CD4-positive, alpha-beta T cell treated with Interleukin-6 at 100 ng/mL for 8 hours (primary cell): Measurements from ENCODE around the gene CACNA1B.

Experiments used
- DNase-seq: peaks from one replicate; pipeline ENCODE4 v3.0.0-alpha.2; 2020; ENCODE audit warnings: mixed read lengths, low spot score

Gene CACNA1B

DNA sequence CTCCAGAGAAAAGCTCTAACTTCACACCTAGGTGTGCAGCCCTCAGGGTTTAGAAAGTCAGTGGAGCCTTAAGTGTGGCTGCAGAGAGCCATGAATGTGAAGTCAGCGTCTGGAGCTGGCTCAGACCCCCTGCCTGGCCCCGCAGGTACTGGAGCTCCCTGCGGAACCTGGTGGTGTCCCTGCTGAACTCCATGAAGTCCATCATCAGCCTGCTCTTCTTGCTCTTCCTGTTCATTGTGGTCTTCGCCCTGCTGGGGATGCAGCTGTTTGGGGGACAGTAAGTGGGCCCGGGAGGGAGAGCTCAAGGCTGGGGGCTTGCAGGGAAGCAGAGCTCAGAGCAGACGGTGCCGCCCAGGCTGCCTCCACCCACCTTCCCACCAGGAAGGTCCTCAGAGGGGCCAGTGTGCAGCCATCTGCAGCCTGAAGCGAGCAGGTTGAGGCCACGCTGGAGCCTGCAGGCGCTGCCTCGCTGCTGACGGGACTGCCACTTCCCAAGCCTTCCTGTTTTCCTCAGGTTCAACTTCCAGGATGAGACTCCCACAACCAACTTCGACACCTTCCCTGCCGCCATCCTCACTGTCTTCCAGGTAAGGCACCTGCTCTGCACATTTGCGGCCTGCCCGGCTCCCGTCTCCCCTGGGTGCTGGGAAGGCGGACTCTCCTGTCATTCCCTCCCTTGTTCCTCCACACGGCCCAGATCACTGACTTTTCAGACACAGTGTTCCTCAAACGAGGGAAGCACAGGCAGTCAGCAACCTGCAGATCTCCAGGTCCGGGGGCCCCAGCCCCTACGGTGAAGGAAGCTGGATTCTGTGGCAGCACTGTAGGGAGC, 108.9 kb downstream of the CACNA1B start:
- DNase-seq = no peak

DNA sequence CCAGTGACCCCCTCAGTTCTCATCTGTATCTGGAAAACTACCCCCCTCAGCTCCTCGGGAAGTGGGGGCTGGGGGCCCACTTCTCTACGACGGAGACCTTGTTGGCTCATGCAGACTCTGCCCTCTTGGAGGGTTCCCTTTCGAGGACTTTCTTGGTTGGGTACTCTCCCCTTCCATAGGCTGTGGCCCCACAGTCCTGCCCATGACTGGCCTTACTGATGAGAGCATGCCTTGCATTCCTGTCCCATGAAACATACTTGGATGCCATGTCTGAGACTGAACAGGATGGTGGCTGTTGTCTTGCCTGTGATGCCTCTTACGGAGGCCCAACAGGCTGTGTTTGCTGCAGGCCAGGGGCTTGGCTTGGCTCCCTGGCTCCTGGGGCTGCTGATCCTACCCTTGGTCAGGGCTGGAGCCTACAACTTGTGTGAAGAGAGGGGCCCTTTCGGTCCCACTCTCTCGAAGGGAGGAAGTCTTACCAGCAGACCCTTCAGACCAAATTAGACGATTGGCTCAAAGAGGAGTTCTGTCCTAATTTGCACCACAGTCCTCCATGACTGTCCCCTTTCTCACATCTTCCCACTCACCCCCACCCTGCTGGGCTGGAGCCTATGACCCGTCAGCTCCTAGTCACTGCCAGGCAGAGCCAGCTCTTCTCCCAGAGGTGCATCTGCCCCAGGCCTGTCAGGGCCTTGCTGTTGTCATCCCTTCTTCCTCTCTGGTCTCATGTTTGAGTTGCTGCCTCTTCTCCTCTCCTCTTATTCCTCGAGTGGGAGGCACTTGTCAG, 109.9 kb downstream of the CACNA1B start:
- no peak for DNase-seq

DNA sequence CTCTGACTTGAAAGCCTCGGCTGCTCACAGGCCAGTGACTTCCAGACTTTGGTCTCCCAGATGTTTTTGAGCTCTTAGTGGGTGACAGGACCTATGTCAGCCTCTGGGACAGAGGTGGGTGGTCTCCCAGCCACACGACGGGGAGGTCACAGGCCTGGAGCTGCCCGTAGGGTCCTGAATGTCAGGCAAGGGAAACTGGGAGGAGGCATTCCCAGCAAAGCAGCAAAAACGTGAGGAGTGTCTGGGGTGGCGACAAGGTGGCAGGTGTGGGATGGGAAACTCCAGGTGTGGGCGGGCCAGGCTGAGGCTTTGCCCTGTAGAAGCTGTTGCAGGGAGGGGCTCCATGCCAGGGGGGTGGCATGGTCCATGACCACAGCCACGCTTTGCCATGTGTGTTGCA, 110.5 kb downstream of the CACNA1B start:
- DNase-seq = no peak

DNA sequence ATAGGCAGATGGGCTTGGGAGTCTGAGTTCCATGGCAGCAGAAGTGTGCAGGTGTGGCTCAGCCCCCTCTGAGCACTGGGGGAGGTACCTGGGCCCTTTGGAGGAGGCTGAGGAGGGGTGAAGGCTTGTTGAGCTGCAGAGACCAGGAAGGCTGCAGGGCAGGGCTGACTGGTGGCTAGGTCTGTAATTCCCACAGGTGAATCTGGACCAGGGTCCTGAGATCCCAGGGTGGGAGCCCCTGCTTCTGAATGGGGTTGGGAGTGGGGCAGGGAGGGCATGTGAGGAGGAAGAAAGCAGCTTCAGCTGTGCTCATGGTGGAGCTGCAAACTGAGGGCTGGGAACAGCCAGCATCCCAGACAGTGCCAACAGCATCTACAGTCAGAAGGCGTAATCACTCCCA, 111.1 kb downstream of the CACNA1B start:
- no peak for DNase-seq

DNA sequence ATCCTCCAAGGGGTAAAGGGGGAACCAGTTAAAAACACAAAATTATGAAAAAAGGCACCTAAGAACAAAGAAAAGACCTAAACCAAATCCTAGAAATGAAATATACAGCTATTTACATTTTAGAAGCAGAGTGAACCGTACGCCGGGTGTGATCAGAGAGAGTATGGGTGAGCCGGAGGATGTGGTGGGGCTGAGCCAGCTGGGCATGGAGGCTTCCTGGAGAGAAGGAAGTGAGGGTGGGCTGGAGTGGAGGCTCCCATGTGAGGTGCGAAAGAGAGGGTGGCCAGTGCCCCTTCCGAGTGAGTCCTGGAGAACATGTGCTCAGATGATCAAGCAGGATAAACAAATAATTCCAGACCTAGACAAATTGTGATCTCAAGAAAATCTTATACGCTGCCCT, 111.6 kb downstream of the CACNA1B start:
- DNase-seq = no peak

DNA sequence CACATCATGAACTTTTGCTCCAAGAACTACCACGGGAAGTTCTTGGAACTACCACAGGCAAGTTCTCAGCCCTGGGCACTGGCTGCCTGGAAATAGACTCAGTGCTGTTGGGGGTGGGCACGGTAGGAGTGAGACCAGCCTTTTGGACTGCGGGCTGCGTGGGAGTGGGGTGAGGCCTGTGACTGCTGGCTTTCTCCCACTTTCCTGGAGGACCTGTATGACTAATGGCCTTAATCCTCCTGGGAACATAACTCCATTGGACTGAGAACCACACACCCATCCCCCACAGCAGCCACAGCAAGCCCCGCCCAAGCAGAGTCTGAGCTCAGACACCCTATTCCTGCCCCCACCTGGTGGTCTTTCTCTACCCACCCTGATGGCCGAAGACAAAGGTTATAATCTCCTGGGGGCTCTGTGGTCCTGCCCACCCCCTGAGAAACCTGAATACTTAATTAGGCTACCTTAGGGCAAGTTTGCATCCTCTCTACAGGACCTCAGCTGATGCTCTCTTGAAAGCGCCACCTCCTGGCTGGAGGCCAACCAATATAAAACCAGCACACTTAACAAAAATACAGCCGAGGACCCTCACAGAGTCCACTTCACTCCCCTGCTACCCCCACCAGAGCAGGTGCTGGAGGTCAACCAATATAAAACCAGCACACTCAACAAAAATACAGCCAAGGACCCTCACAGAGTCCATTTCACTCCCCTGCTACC, 112.6 kb downstream of the CACNA1B start:
- DNase-seq = no peak

DNA sequence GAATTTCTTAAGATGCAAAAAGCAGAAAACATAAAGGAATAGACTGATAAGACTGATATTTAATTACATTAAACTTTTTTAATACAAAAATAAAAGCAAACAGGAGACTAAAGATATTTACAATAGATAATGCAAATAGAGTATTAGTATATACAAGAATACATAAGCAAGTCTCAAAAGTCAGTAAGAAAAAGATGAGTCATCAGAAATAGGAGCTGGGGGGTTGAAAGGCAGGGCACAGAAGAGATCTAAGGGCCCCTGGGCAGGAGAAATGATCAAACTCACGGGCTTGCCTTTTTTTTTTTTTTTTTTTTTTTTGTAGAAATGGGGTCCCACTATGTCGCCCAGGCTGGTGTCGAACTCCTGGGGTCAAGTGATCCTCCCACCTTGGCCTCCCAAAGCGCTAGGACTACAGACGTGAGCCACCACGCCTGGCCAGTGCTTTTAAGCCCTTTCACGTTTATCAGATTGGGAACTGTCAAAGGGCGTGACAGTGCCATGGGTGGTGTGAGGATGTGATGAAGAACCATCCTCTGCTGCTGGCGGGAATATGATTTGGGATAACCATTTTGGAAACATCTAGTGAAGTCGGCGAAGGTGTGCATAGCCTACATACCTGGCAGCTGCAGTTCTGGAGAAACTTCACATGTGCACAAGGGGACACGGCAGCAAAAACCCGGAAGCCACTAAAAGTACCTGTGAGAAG, 126.1 kb downstream of the CACNA1B start:
- no peak for DNase-seq

DNA sequence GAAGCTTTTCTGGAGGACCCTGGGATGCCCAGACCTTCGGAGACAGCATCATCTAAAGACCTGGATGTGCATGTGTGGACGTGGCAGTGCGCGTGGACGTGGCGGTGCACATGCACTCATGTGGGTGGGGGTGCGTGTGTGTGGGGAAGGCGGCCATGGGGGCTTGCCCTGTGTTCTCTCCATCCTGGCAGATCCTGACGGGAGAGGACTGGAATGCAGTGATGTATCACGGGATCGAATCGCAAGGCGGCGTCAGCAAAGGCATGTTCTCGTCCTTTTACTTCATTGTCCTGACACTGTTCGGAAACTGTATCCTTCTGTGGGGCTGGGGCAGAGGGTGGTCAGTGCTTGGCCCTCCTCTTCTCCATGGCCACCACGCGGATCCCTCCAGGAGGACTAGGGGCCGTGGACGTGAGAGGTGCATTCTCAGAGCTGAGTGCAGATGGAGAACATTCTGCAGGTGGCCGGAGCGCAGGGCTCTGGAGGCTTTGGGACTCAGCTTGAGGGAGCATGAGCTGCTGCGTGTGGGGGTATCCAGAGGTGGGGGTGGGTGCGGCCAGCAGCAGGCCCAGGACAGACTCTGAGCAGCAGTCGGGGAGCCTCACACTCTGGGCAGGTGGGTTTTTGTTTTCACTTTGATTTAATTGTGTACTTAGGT, 129.1 kb downstream of the CACNA1B start:
- no peak for DNase-seq

DNA sequence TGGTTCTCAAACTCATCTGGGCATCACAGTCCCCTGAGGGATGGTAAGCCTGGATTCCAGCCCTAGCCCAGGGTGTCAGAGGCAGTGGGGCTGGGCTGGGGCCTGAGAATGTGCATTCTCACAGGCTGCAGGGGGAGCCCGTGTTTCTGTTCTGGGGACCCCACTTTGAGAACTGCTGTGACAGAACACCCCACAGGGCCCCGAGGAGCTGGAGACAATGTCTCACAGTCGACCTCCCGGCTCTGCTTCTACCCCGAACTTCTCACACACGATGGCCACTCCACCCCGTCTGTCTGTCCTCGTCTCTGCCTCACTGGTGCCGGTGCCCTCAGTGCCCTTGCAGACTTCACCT, 130.0 kb downstream of the CACNA1B start:
- DNase-seq = no peak

DNA sequence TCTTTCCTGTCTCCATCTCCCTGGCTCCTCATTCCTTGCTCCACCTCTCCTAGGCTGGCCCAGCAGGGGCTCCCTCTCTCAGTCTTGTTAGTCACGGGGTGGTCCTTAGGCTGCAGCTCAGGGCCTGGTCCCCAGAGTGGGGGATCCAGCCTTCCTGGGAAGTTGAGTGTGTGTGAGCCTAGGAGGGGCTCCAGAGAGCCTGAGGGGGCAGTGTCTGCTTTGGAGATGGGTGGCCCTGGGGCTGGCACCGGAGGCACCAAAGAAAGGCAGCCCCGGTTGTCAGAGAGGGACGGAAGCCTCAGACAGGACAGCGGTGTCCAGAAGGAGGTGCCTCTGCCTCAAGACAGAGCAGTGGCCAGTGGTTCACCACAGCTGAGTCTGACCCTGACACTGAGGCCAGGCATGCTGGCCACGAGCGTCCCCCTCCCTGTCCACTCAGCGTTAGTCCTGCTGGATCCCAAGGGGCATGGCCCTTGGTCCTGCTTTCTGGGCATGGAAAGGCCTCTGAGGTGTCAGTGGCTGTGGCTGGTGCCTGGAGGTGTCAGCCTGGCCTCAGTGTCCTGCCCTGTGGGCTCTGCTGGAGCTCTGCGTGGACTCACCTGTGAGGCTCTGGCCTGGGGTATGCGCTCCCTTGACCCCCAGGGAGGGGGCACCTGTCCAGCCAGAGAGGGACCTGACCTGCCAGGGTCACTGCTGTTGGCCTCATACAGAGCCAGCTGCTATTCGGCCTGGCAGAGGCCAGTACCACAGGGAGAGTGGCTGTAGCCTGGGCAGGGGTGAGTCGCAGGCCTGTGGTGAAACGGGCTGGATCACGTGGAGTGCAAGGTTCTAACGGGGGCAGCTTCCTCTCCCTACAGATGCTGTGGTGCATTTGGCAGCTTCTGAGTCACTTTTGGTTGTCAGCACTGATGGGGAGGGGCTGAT, 130.6 kb downstream of the CACNA1B start:
- DNase-seq = no peak

DNA sequence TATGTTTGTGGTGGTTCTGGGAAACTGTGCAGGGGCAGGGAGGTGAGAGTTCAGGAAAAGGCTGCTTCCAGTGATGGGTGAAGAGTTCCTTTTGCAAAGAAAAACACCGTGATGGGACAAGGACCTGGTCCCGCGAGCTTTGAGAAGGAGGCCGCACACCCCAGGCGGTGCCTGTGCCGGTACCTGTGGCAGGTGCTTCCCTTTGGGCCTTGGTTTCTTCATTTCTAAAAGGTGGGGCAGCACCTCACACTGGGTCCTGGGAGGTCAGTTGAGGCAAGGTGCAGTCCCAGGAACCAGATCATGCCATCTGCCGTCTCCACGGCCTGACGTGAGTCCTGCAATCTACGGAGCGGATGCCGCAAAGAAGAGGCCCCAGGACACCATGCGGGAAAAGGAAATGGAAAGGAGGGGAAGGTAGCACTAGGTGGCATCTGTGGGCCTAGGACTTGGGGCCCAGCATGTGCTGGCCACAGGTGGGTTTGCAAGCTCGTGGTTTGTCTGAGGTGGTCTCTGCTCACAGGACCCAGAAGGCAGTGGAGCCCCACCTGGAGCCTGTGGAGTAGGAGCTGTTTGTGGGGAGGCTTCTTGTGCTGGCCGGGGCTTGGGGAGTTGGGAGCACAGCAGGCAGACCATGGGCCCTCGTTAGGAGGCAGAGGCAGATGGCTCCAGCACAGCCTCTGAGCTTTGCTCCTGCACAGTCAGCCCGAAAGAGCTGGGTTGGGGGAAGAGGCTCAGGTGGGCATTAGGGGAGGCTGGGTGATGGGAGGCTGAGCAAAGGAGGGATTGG, 131.6 kb downstream of the CACNA1B start:
- DNase-seq = no peak

DNA sequence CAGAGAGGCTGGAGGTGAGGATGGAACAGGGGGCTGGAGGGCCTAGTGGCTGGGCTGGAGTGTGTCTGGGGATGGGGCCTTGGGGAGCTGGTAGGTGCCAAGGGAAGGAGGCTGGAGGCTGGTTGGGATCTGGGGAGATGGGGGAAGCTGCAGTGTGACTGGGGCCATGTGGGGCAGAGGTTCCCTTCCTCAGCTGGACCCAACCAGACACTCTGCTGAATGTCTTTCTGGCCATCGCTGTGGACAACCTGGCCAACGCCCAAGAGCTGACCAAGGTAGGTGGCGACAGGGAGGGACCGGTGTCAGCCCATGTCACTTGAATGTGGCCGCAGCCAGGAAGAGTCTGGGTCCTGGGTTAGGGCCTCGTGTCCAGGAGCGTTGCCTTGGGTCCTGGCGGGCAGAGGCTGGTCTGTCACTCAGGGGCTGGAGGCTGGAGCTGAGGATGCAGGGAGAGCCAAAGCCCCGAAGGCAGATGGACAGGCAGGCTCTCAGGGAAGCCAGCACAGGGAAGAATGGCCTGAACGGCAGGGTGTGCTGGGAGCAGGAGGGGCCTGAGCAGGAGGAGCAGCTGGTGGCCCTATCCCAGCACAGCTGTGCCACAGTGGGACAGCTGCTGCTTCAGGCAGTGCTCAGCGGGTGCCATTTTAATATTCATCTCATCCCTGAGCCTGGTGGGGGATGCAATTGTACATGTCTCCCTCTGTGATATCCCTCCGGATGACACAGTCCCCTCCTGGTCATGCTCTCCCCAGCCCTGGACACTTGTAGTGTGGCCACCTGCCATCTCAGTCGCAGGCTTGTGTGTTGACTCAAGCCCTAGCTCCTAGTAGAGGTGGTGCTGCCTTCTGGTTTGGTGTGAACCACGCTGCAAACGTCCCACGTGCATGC, 132.5 kb downstream of the CACNA1B start:
- no peak for DNase-seq

DNA sequence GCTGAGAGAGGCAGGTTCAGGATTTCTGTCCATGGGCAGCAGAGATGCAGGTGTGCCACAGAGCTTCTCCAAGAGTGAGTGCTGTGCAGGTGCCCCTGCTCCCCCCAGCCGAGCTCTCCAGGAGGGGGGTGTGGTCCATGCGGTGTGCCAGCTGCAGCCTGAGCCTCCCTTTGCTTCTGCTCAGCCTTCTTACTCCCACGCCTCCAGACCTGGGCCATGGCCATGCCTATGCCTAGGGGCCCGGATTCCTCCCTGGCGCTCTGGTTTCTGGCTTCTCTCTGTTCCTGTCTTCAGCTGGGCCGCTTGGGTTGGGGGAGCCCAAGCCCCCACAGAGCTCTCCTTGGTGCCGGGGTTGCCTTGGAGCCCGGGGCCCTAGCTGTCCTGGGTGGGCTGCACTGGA, 133.3 kb downstream of the CACNA1B start:
- no peak for DNase-seq

DNA sequence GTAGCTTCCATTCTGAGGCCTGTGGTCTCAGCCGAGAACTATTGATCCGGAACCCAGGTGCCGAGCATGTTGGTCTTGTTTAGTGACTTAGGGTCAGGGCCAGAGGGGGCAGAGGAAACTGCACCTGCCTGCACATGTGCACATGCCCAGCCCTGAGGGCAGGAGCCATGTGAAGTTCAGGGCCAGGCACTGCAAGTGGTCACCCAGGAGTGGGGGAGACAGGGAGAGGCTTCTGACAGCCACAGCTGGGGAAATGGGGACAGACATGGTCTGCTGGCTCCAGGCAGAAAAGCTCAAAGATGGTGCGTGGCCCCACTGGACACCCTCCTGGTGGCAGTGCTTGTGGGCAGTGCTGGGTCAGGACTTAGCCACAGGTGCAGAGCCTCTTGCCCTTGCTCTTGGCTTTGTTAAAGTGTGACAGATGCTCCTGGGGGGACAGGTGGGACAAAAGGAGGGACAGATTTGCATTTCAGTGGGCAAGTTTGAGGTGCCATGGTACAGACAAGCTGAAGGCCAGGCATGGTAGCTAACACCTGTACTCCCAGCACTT, 134.4 kb downstream of the CACNA1B start:
- DNase-seq = no peak

DNA sequence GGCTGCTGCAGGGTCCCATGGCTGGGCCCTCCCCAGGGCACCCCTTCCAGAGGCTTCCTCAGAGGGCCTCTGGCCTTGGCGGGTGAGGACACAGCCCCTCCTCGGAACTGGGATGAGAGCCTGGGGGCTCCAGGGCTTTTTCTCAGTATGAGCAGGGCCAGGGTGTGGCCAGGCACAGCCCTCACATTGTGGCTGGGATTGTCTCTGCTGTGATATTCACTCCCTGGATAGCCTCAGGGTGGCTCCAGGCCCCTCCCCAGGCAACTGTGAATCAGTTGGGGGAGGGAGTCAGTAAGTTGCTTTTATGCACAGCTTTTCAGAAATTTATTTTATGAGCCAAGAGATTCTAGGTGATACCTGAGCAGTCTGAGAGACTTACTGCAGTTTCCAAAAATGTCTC, 135.7 kb downstream of the CACNA1B start:
- no peak for DNase-seq

DNA sequence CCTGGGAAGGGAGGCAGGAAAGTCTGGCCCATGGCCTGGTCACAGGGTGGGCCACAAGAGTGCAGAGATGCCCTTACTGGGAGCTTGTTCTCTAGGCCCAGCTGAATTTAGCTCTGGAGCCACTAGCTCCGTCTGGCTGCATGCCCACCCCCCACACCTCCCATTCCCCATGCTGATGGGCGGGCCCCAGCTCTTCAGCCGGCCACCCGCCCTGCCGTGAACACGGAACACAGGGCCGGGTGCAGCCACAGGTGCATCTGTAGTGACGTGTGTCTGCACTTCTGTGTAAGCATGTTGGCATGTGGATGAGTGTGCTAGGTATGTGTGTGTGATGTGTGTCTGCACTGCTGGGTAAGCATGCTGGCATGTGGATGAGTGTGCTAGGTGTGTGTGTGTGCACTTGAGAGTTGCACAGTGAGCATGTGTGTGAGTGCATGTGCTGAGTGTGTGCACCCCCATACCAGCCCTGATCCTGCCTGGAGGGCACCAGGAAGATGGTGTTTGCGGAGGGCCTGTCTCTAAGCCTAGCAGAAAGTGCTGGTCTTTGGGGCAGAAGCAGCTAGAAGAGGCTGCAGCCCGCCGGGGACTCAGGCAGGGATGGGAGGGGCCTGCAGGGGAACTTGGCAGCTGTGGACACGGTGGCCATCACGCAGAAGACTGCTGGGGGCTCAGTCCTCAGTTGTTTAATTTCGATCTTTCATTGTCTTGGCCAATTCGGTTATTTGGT, 136.4 kb downstream of the CACNA1B start:
- no peak for DNase-seq

DNA sequence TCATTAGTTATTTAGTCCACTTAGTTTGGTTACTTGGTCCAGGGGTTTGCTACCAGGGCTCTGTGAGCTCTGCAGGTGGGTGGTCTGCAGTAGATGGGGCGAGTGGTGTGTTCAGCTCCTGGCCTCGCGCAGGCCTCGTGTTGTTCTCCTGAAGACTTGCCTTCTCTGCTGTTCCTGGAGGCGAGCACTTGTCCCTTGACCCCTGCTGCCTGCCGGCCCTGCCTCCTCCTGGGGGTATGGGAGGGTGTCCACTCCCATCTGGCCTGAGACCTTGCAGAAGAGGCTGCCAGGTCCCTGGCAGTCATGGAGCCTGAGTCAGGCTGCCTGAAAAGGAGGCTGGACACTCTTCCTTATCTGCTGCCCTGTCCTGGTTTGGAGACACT, 137.0 kb downstream of the CACNA1B start:
- DNase-seq = no peak
